Measurements from ENCODE around the gene RND2. TPM values are rescaled to one million over a fixed set of nuclear protein-coding genes. Genes with fewer than 3 reads are reported as not detected.
"Not testable (repeated sequence)": the region's sequence is repeated elsewhere in the genome, so short reads cannot be mapped to it uniquely, and the experiment has no call there.

Gene RND2
- total RNA-seq, 1 donor from 2014 or later: under 0.01 TPM

GRCh38 chr17:42991471-42991870 lies 33.6 kb upstream of the RND2 start:
- peaks cover 23% of the 10 kb centered on the region for H3K36me3 ChIP-seq (ENCODE audit: control insufficient read depth, insufficient read depth, low read length)
- FAIRE-seq (no peak), DNase-seq (ENCODE audit: low read depth) (no peak)
- no peak for TF ChIP-seq CTCF (IDR thresholded peaks at IDR 0.05; ENCODE audit: insufficient read depth, low read length, severe bottlenecking)
- no peak overlapping the region for H3K4me3 ChIP-seq (ENCODE audit: low read depth, low read length)
- H3K27me3 ChIP-seq (ENCODE audit: control insufficient read depth, insufficient read depth, low read length): no peaks in the 10 kb centered on the region

GRCh38 chr17:42992872-42993271 lies 32.2 kb upstream of the RND2 start:
- Histone ChIP-seq H3K36me3 (ENCODE audit: control insufficient read depth, insufficient read depth, low read length) (peaks cover 18% of the 10 kb centered on the region), H3K27me3 (ENCODE audit: control insufficient read depth, insufficient read depth, low read length) (no peaks in the 10 kb centered on the region), H3K4me3 (ENCODE audit: low read depth, low read length) (no peak overlapping the region)
- no peak for TF ChIP-seq CTCF (IDR thresholded peaks at IDR 0.05; ENCODE audit: insufficient read depth, low read length, severe bottlenecking)
- no peak for FAIRE-seq
- no peak for DNase-seq (ENCODE audit: low read depth)

GRCh38 chr17:42993913-42994312 lies 31.1 kb upstream of the RND2 start:
- not testable (repeated sequence) for FAIRE-seq; H3K4me3 ChIP-seq (ENCODE audit: low read depth, low read length); DNase-seq (ENCODE audit: low read depth); H3K27me3 ChIP-seq (ENCODE audit: control insufficient read depth, insufficient read depth, low read length)
- peaks cover 20% of the 10 kb centered on the region for H3K36me3 ChIP-seq (ENCODE audit: control insufficient read depth, insufficient read depth, low read length)

- TF ChIP-seq CTCF (IDR thresholded peaks at IDR 0.05; ENCODE audit: insufficient read depth, low read length, severe bottlenecking): no peak
- no peak for FAIRE-seq
- Histone ChIP-seq H3K27me3 (ENCODE audit: control insufficient read depth, insufficient read depth, low read length) (no peaks in the 10 kb centered on the region), H3K4me3 (ENCODE audit: low read depth, low read length) (peak overlapping the region; percentile 11), H3K36me3 (ENCODE audit: control insufficient read depth, insufficient read depth, low read length) (peaks cover 24% of the 10 kb centered on the region)
- DNase-seq (ENCODE audit: low read depth): no peak
Observed at GRCh38 chr17:42997390-42997983, 27.5 kb upstream of the RND2 start.

- H3K27me3 ChIP-seq (ENCODE audit: control insufficient read depth, insufficient read depth, low read length): no peaks in the 10 kb centered on the region
- DNase-seq (ENCODE audit: low read depth): peak; percentile 99
- H3K36me3 ChIP-seq (ENCODE audit: control insufficient read depth, insufficient read depth, low read length): peaks cover 24% of the 10 kb centered on the region
- peak; percentile 66 for TF ChIP-seq CTCF (IDR thresholded peaks at IDR 0.05; ENCODE audit: insufficient read depth, low read length, severe bottlenecking)
- H3K4me3 ChIP-seq (ENCODE audit: low read depth, low read length): peak within 1 kb of the TSS; percentile 93
- FAIRE-seq: peak; percentile 96
Observed at GRCh38 chr17:42997984-42998938, 26.8 kb upstream of the RND2 start, which contains the start of gene RPL27. Gene RPL27 (plus strand): TSS chr17:42998419. CDS start chr17:42998751, 332 bp downstream.

GRCh38 chr17:42999003-42999525 lies 26.0 kb upstream of the RND2 start:
- Histone ChIP-seq H3K4me3 (ENCODE audit: low read depth, low read length) (peak overlapping the region; percentile 93), H3K36me3 (ENCODE audit: control insufficient read depth, insufficient read depth, low read length) (peaks cover 22% of the 10 kb centered on the region), H3K27me3 (ENCODE audit: control insufficient read depth, insufficient read depth, low read length) (no peaks in the 10 kb centered on the region)
- TF ChIP-seq CTCF (IDR thresholded peaks at IDR 0.05; ENCODE audit: insufficient read depth, low read length, severe bottlenecking): no peak
- FAIRE-seq (no peak), DNase-seq (ENCODE audit: low read depth) (no peak)

- not testable (repeated sequence) for DNase-seq (ENCODE audit: low read depth); H3K27me3 ChIP-seq (ENCODE audit: control insufficient read depth, insufficient read depth, low read length); H3K4me3 ChIP-seq (ENCODE audit: low read depth, low read length); FAIRE-seq
- peaks cover 22% of the 10 kb centered on the region for H3K36me3 ChIP-seq (ENCODE audit: control insufficient read depth, insufficient read depth, low read length)
Observed at GRCh38 chr17:43000894-43001293, 24.1 kb upstream of the RND2 start.
